Measurements from ENCODE around the gene RAP1GAP2. TPM values are rescaled to one million over a fixed set of nuclear protein-coding genes. Genes with fewer than 3 reads are reported as not detected.

The RAP1GAP2 gene
- total RNA-seq, 4 donors from 2014 or later, result 4.6 to 8.0 (median 5.6) TPM

DNA sequence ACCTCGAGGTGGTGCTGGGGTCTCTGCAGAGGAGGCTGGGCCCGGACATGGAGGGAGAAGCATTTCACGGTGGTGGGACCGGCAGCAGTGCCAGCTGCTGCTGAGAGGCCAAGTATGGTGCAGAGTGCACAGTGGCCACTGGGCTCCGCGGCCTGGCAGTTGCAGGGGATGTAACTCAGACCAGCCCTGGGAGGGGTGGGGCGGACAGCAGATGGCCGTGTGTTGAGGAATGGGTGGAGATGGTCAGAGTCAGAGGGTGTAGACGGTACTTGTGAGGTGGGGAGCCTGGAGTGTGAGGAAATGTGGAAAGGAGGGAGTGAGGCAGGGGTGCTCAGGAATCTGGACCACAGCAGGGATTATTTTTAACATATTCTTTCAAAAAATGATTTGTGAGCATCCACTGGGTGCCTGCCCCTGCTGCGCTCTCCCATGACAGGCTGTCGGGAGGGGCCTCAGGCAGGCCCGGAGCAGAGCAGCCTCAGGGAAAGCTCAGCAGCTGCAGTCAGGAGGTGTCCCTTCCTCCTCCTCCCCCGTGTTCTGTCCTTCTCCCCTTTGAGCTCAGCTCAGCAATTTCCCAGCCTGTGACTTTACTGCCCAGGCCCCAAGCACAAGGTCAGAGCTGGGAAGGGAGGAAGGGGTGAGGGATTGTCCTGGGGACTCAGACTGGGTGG, 113.1 kb downstream of the RAP1GAP2 start:
- no peak for ATAC-seq (ENCODE audit: low FRiP score)
- DNase-seq (ENCODE audit: low spot score), result no peak
- TF ChIP-seq, protein P1, sequence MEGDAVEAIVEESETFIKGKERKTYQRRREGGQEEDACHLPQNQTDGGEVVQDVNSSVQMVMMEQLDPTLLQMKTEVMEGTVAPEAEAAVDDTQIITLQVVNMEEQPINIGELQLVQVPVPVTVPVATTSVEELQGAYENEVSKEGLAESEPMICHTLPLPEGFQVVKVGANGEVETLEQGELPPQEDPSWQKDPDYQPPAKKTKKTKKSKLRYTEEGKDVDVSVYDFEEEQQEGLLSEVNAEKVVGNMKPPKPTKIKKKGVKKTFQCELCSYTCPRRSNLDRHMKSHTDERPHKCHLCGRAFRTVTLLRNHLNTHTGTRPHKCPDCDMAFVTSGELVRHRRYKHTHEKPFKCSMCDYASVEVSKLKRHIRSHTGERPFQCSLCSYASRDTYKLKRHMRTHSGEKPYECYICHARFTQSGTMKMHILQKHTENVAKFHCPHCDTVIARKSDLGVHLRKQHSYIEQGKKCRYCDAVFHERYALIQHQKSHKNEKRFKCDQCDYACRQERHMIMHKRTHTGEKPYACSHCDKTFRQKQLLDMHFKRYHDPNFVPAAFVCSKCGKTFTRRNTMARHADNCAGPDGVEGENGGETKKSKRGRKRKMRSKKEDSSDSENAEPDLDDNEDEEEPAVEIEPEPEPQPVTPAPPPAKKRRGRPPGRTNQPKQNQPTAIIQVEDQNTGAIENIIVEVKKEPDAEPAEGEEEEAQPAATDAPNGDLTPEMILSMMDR (IDR thresholded peaks at IDR 0.05), result no peak

DNA sequence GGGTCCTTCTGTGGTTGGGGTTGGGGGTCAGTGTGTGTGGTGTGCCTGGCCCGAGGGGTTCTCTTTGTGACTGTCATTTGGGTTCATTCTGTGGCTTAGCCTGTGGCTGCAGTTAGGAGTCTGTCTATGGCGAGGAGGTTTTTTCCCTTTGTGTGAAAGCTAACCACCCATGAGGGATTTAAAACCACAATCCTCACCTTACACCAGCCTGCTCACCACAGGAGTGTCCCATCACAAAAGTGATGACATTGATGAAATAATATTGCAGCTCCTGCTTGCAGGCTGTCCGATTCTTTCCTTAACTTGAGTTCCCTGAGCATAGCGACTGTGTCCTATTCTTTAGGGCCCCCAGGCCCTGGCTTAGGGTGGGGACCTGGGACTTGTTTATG, 113.6 kb downstream of the RAP1GAP2 start:
- TF ChIP-seq, protein P1 (IDR thresholded peaks at IDR 0.05), result no peak
- DNase-seq (ENCODE audit: low spot score) (no peak), ATAC-seq (ENCODE audit: low FRiP score) (no peak)

DNA sequence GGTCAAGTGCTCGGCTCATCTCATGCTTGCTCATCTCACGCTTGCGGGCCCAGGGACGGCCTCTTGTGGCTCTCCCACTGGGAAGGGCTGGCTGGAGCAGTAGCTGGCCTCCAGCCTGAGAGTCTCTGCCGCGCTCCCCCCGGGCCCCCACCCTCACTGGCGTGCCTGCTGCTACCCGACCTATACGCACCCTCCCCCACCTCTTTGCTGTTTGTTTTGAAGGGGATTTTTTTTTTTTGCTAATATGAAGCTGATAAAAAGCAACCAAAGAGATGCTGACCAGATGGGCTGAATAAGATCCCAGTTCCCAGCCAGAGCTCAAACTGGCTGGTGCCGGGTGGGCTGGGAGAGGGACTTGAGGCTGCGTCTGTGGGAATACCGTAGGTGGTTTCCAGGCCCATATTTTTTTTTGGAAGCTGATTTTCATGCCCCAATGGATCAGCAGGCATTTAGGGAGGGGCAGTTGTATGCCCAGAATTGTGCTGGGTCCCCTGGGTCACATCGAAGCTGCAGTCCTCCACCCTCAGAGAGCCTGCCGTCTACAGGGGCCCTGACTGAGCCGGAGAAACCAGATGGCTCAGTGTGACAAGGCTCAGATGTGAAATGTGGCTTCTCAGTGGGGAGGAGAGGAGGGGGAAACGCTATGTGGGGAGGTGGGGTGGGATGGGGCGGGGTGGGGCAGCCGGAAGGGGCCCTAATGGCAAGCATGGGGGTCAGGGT, 115.0 kb downstream of the RAP1GAP2 start:
- TF ChIP-seq, protein P1 (IDR thresholded peaks at IDR 0.05), result no peak
- no peak for ATAC-seq (ENCODE audit: low FRiP score)
- DNase-seq (ENCODE audit: low spot score), result no peak

DNA sequence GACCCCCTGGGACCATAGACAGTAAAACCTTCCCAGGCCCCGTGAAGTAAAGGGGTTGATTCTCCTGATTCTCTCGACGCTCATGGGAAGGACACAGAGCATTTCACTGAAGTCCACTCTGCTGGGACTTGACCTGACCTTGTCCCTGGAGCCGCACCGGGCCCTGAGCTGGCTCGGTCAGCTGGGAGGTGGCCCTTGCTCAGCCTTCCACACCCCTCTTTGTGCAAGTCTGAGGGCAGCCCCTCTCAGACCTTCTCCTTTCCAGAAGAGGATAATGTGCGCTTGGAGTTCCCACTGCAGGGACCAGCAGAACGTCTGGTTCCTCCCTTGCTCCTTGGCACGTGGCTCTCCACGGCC, 115.5 kb downstream of the RAP1GAP2 start:
- TF ChIP-seq, protein P1 (IDR thresholded peaks at IDR 0.05), result no peak
- DNase-seq (ENCODE audit: low spot score), result no peak
- ATAC-seq (ENCODE audit: low FRiP score), result no peak

DNA sequence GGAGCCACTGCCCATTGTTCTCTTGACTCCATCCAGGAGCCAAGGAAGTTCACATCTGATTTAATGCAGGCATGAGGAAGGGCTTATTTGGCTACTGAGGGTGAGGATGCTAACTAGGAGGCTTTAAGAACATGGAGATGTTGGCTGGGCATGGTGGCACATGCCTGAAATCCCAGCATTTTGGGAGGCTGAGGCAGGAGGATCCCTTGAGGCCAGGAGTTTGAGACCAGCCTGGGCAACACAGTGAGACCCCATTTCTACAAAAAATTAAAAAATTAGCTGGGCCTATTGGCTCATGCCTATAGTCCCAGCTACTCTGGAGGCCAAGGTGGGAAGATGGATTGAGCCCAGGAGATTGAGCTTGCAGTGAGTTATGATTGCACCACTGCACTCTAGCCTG, 116.5 kb downstream of the RAP1GAP2 start:
- TF ChIP-seq, protein P1 (IDR thresholded peaks at IDR 0.05), result no peak
- ATAC-seq (ENCODE audit: low FRiP score) (no peak), DNase-seq (ENCODE audit: low spot score) (no peak)

DNA sequence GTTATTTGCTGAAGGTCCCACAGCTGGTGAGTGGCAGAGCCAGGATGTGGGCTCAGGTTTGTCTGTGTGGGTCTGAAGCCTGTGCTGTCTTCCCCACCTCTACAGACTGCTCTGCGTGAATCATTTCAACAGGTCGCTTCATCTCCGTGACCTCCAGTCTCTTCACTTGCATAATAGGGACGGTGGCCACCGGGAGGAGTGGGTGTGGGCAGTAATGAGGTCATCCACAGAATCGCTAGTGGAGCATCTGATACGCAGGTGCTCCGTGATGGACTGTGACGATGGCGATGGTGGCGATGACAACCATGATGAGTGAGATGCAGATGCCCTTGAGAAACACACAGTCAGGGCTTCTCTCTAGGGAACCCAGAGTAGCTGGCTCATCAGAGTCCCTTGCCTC, 120.2 kb downstream of the RAP1GAP2 start:
- TF ChIP-seq, protein P1 (IDR thresholded peaks at IDR 0.05), result no peak
- ATAC-seq (ENCODE audit: low FRiP score) (no peak), DNase-seq (ENCODE audit: low spot score) (no peak)

DNA sequence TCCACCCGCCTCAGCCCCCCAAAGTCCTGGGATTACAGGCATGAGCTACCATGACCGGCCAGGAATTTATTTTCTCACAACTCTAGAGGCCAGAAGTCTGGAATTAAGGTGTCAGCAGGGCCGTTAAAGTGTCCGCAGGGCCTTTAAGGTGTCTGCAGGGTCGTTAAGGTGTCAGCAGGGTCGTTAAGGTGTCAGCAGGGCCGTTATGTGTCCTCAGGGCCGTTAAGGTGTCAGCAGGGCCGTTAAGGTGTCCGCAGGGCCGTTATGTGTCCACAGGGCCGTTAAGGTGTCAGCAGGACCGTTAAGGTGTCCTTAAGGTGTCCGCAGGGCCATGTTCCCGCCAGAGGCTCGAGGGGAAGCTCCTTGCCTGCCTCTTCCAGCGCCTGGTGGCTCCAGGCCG, 125.2 kb downstream of the RAP1GAP2 start:
- TF ChIP-seq, protein P1 (IDR thresholded peaks at IDR 0.05), result no peak
- DNase-seq (ENCODE audit: low spot score) (no peak), ATAC-seq (ENCODE audit: low FRiP score) (no peak)

Measured in omental fat pad (tissue), 4 donors.